Renal pelvis (tissue), 4 donors: ENCODE measurements around the gene HELQ. TPM values are rescaled to one million over a fixed set of nuclear protein-coding genes. Genes with fewer than 3 reads are reported as not detected.

Experiments used
- DNase-seq: peaks from one replicate; pipeline ENCODE4 v3.0.0-alpha.2; 2013
- polyA plus RNA-seq, 3 donors: library from polyadenylated mRNA; unstranded; fragments of 120-200 nt; gene quantifications; one replicate each; pipeline ENCODE4 v1.2.1, GENCODE V29; 2013; ENCODE audit not compliant: insufficient read length in 3 of 3

HELQ gene
- polyA plus RNA-seq, 3 donors: 17.0 to 18.5 (median 17.7) TPM

- DNase-seq: no peak
Measured at GRCh38 chr4:83382850-83383249, 72.8 kb downstream of the HELQ start.

GRCh38 chr4:83381173-83381572, 74.5 kb downstream of the HELQ start:
- no peak for DNase-seq

GRCh38 chr4:83378419-83378818, 77.2 kb downstream of the HELQ start:
- no peak for DNase-seq

GRCh38 chr4:83372931-83373330, 82.7 kb downstream of the HELQ start:
- DNase-seq: no peak

GRCh38 chr4:83371936-83372335, 83.7 kb downstream of the HELQ start:
- DNase-seq: no peak

GRCh38 chr4:83371235-83371634, 84.4 kb downstream of the HELQ start:
- no peak for DNase-seq

GRCh38 chr4:83370640-83370906, 85.0 kb downstream of the HELQ start:
- DNase-seq: no peak

GRCh38 chr4:83369831-83370639, 85.6 kb downstream of the HELQ start:
- DNase-seq: no peak

GRCh38 chr4:83364312-83364711, 91.3 kb downstream of the HELQ start:
- no peak for DNase-seq

- DNase-seq: no peak
Measured at GRCh38 chr4:83362492-83363329, 92.9 kb downstream of the HELQ start.

GRCh38 chr4:83361416-83362103, 94.1 kb downstream of the HELQ start:
- DNase-seq: no peak

- no peak for DNase-seq
Measured at GRCh38 chr4:83360018-83360417, 95.6 kb downstream of the HELQ start.

- DNase-seq: no peak
Measured at GRCh38 chr4:83358410-83358809, 97.2 kb downstream of the HELQ start.

Other genes starting within 250 kb of the HELQ start
- 10 to 100 TPM; 14.8 to 15.2 (median 15.2) TPM for gene COQ2, start 171.0 kb downstream of the HELQ start, polyA plus RNA-seq
- gene HPSE, start 121.0 kb downstream of the HELQ start, polyA plus RNA-seq: 1 to 10 TPM in 1 of 3 donors, under 1 TPM in 2; 0.94 to 1.0 (median 0.95) TPM
- 10 to 100 TPM; 65.6 to 68.2 (median 67.3) TPM for gene MRPS18C, start 235 bp upstream of the HELQ start, polyA plus RNA-seq
- 10 to 100 TPM; 20.9 to 33.3 (median 31.6) TPM for gene ABRAXAS1, start 29.3 kb upstream of the HELQ start, polyA plus RNA-seq
- 10 to 100 TPM; 14.3 to 24.5 (median 22.4) TPM for gene GPAT3, start 80.3 kb upstream of the HELQ start, polyA plus RNA-seq